A549 (cell line): ENCODE results near the gene STMN3. TPM values are rescaled to one million over a fixed set of nuclear protein-coding genes. Genes with fewer than 3 reads are reported as not detected.

ENCODE experiments used
- ATAC-seq, 2 experiments: fragments of 200-7000 bp in 1 of 2; fragments of >200 bp in 1 of 2; cut with Nextera tagmentation in 1 of 2; cut with Tn5 transposase in 1 of 2; 3 replicates each; pipeline versions ENCODE4 v1.8.0 to v1.9.1; 2018 to 2020; ENCODE audit warnings: mild to moderate bottlenecking in 1 of 2, moderate library complexity in 1 of 2
- CTCF ChIA-PET: fragments of 300-600 bp; sonication (Branson Sonifier 250); formaldehyde crosslinking; extraction: SDS; loops from one replicate; lab custom pipeline; 2021; ENCODE audit warnings: antibody characterized with exemption, inconsistent platforms; lab: Yijun Ruan, JAX
- POLR2A ChIA-PET: fragments of 350-600 bp; formaldehyde crosslinking; extraction: SDS; loops from one replicate; lab custom pipeline; 2021; ENCODE audit warnings: antibody characterized with exemption, inconsistent platforms; lab: Yijun Ruan, JAX
- DNase-seq, 2 experiments: peaks; one replicate each; pipeline versions ENCODE4 v3.0.0 to v3.0.0-alpha.2; 2011 to 2016; ENCODE audit warnings: low read depth in 1 of 2, low spot score in 1 of 2
- FAIRE-seq: peaks from 2 replicates; lab custom pipeline; 2011; peaks lifted over from hg19 to GRCh38; lab: Jason Lieb, UNC
- H3K27ac ChIP-seq, 2 experiments: fragments of >200 bp; sonication (Bioruptor Twin); formaldehyde crosslinking; 3 replicates each; pipeline ENCODE4 v1.5.1; 2016 to 2017
- H3K4me1 ChIP-seq: fragments of >200 bp; sonication (Bioruptor Twin); formaldehyde crosslinking; 3 replicates; pipeline ENCODE4 v1.6.1; 2016
- H3K4me2 ChIP-seq: fragments of >200 bp; sonication (Bioruptor Twin); formaldehyde crosslinking; 3 replicates; pipeline ENCODE4 v1.6.1; 2016
- H3K4me3 ChIP-seq: fragments of >200 bp; sonication (Bioruptor Twin); formaldehyde crosslinking; 3 replicates; pipeline ENCODE4 v1.5.1; 2016
- H3K9me3 ChIP-seq: fragments of >200 bp; sonication (Bioruptor Twin); formaldehyde crosslinking; 3 replicates; pipeline ENCODE4 v1.6.1; 2016
- CBX8 ChIP-seq: fragments of 200-600 bp; sonication (generic); IDR thresholded peaks from 2 replicates; pipeline ENCODE4 v1.6.1; 2016
- CEBPB ChIP-seq, 2 experiments: fragments of >200 bp in 1 of 2; sonication (Bioruptor Twin) in 1 of 2; formaldehyde crosslinking in 1 of 2; IDR thresholded peaks; 2 replicates each; pipeline ENCODE4 v1.6.1; 2012 to 2016
- ESRRA ChIP-seq: fragments of 150-350 bp; IDR thresholded peaks from 2 replicates; pipeline ENCODE4 v1.6.1; 2014; ENCODE audit warnings: mild to moderate bottlenecking, low read length, borderline replicate concordance
- FOSL2 ChIP-seq, 2 experiments: fragments of 450-650 bp in 1 of 2; fragments of >200 bp in 1 of 2; sonication (Bioruptor Twin) in 1 of 2; formaldehyde crosslinking; IDR thresholded peaks; 2 replicates each; pipeline versions ENCODE4 v1.5.0 to v1.6.1; 2016 to 2020; ENCODE audit warnings: mild to moderate bottlenecking in 1 of 2, moderate library complexity in 1 of 2
- GATA3 ChIP-seq: IDR thresholded peaks from 2 replicates; pipeline ENCODE4 v1.6.1; 2012; ENCODE audit warnings: borderline replicate concordance
- HDAC2 ChIP-seq: fragments of 200-600 bp; sonication (generic); IDR thresholded peaks from 2 replicates; pipeline ENCODE4 v1.6.1; 2016
- KDM5A ChIP-seq: fragments of 200-600 bp; sonication (generic); IDR thresholded peaks from 2 replicates; pipeline ENCODE4 v1.6.1; 2016; ENCODE audit warnings: antibody characterized with exemption, mild to moderate bottlenecking
- MAX ChIP-seq: IDR thresholded peaks from 2 replicates; pipeline ENCODE4 v1.6.1; 2012
- NFE2L2 ChIP-seq: fragments of 150-350 bp; conservative IDR thresholded peaks from 2 replicates; pipeline ENCODE4 v1.6.1; 2014; ENCODE audit warnings: low read length
- NR3C1 ChIP-seq: fragments of >200 bp; sonication (Bioruptor Twin); formaldehyde crosslinking; IDR thresholded peaks from 3 replicates; pipeline ENCODE4 v1.6.1; 2017
- PHF8 ChIP-seq: fragments of 200-600 bp; sonication (generic); IDR thresholded peaks from 2 replicates; pipeline ENCODE4 v1.6.1; 2016; ENCODE audit warnings: low read depth, mild to moderate bottlenecking, antibody characterized with exemption, moderate library complexity, borderline replicate concordance
- RAD21 ChIP-seq, 2 experiments: fragments of >200 bp in 1 of 2; sonication (Bioruptor Twin) in 1 of 2; formaldehyde crosslinking in 1 of 2; IDR thresholded peaks in 1 of 2; conservative IDR thresholded peaks in 1 of 2; 2 replicates in 1 of 2; 3 replicates in 1 of 2; pipeline ENCODE4 v1.6.1; 2012 to 2018; ENCODE audit warnings: inconsistent platforms in 1 of 2
- TFCP2L1 ChIP-seq: fragments of 250-450 bp; sonication (Bioruptor Pico); IDR thresholded peaks from 2 replicates; pipeline ENCODE4 v1.5.0; 2021; ENCODE audit warnings: mild to moderate bottlenecking
- TP53 ChIP-seq: fragments of 250-450 bp; sonication (Bioruptor Pico); IDR thresholded peaks from 2 replicates; pipeline ENCODE4 v1.5.0; 2021; ENCODE audit warnings: mild to moderate bottlenecking, moderate library complexity
- ZC3H11A ChIP-seq: fragments of 450-650 bp; IDR thresholded peaks from 2 replicates; pipeline ENCODE4 v1.6.1; 2014; ENCODE audit warnings: antibody characterized with exemption, mild to moderate bottlenecking
- ZSCAN20 ChIP-seq: fragments of 250-450 bp; sonication (Bioruptor Pico); IDR thresholded peaks from 2 replicates; pipeline ENCODE4 v1.8.0; 2022; ENCODE audit warnings: mild to moderate bottlenecking, moderate library complexity
- WGBS: methylation state at CpG from one replicate; pipeline ENCODE4 v1.1.6; 2017; ENCODE audit errors: missing lambda C conversion rate; 5-methylcytosine and 5-hydroxymethylcytosine counted together
- polyA plus RNA-seq, 4 experiments: library from polyadenylated mRNA; depleted of rRNA in 3 of 4; stranded (reverse); fragments of >200 nt; fragmentation: RNase III in 1 of 4; extraction: RNeasy Plus Mini Kit Qiagen cat#74134 plus additional on column Dnase treatment in 1 of 4; gene quantifications; 2 replicates in 3 of 4; 3 replicates in 1 of 4; pipeline ENCODE4 v1.2.3, GENCODE V29; 2011 to 2017
- TF ChIP-seq, protein P1 (sequence below): fragments of 150-350 bp; IDR thresholded peaks from 2 replicates; pipeline ENCODE4 v1.6.1; 2014; ENCODE audit warnings: low read depth, mild to moderate bottlenecking, low read length

STMN3 gene
- polyA plus RNA-seq, 2 of the 4 experiments (the other 2 are of a cell fraction), result 2.8 to 3.2 TPM

DNA sequence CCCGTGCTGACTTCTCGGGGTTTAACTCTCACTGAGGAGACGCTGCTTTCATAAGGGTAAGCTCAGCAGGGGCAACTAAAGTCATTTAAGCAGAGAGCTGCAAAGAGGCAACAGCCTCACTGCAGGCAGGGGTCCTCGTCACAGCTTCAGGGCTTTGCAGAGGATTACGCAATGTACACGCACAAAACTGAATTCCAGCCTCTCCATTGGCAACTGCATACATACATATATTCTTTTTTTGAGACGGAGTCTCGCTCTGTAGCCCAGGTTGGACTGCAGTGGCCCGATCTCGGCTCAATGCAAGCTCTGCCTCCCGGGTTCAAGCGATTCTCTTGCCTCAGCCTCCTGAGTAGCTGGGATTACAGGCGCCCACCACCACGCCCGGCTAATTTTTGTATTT, 28.7 kb downstream of the STMN3 start:
- DNase-seq, result peak in 1 of 2 experiments; percentile 40
- no peak for FAIRE-seq
- no peak for ATAC-seq
- no peaks in the 10 kb centered on the region for H3K9me3 ChIP-seq
- no peak overlapping the region for H3K27ac ChIP-seq
- H3K4me2 ChIP-seq, result no peak overlapping the region
- H3K4me1 ChIP-seq, result peaks cover 9% of the 10 kb centered on the region
- no peak for TF ChIP-seq MAX
- no peak for TF ChIP-seq RAD21 (conservative IDR thresholded peaks at IDR 0.05 in 1 of 2, IDR thresholded peaks at IDR 0.05 in 1 of 2)
- no peak for TF ChIP-seq HDAC2
- TF ChIP-seq CBX8, result no peak
- peak; percentile 73 to 92; a peak in 3 of 4 replicates for TF ChIP-seq CEBPB (IDR thresholded peaks at IDR 0.05)
- CTCF ChIA-PET, result interaction anchor here (0.6 to 5.4 kb wide), 6 partner anchors 9 to 349 kb away, joined by 3 to 23 read pairs (median 4); partner anchors contain the start of genes ARFRP1, PTK6 and ZGPAT
- H3K4me3 ChIP-seq, result no peak overlapping the region
- POLR2A ChIA-PET, result no interaction called here
- whole genome bisulfite sequencing, result 94% methylated on average over 15 of the region's 15 CpGs

DNA sequence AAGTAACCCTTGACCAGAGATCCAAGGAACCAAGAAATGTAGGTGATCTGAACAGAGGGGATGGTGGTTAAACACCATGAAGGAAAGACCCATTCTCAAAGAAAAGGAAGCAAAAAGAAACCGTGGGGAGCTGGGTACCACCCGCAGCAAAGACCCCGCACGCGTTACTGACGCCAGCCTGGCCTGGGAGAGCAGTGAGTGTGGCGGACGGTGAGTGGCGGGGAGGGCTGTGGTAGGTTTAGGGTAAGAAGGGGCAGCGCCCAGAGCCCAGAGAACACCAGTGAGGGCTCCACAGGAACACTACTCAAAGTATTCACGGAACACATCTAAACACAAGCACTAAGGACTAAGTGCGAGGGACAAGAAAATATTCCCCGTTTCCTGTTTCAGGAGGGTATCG, 30.5 kb downstream of the STMN3 start:
- FAIRE-seq (no peak), ATAC-seq (no peak), DNase-seq (no peak)
- ChIA-PET CTCF (interaction anchor here (5.4 kb wide), 1 partner anchor 85 kb away, joined by 23 read pairs; the partner anchor contains the start of gene PTK6), POLR2A (no interaction called here)
- Histone ChIP-seq H3K9me3 (no peaks in the 10 kb centered on the region), H3K4me2 (no peak overlapping the region), H3K27ac (no peak overlapping the region), H3K4me1 (peaks cover 4% of the 10 kb centered on the region; the same call in 2 of the 3 replicates), H3K4me3 (no peak overlapping the region)
- TF ChIP-seq PHF8, result no peak
- TF ChIP-seq MAX, result no peak
- TF ChIP-seq NR3C1, result no peak
- TF ChIP-seq, protein P1, sequence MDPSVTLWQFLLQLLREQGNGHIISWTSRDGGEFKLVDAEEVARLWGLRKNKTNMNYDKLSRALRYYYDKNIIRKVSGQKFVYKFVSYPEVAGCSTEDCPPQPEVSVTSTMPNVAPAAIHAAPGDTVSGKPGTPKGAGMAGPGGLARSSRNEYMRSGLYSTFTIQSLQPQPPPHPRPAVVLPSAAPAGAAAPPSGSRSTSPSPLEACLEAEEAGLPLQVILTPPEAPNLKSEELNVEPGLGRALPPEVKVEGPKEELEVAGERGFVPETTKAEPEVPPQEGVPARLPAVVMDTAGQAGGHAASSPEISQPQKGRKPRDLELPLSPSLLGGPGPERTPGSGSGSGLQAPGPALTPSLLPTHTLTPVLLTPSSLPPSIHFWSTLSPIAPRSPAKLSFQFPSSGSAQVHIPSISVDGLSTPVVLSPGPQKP, result no peak
- no peak for TF ChIP-seq CEBPB (IDR thresholded peaks at IDR 0.05)
- no peak for TF ChIP-seq TFCP2L1
- TF ChIP-seq FOSL2 (IDR thresholded peaks at IDR 0.05), result no peak
- TF ChIP-seq FOSL2 (CRISPR knock-in tag; IDR thresholded peaks at IDR 0.05), result no peak
- WGBS, result 94% methylated on average over 14 of the region's 14 CpGs

DNA sequence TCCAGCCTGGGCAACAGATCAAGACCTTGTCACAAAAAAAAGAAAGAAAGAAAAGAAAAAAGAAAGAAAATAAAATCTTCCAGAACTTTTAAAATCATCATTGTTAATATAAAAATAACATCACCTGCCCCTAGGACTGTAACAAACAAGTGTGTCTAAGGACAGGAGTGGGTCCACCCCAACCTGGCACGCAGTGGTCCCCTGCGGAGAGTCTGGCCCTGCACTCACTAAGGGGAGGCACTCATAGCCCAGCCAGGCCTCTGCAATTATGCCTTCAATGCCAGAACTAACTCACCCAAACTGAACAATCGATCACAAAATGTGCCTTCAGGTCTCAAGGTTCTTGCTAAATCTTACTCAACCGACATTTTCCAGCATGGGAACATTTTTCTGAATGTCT, 31.1 kb downstream of the STMN3 start:
- ChIA-PET POLR2A (no interaction called here), CTCF (interaction anchor here (5.4 kb wide), 1 partner anchor 84 kb away, joined by 23 read pairs; the partner anchor contains the start of gene PTK6)
- H3K9me3 ChIP-seq, result no peaks in the 10 kb centered on the region
- H3K27ac ChIP-seq, result no peak overlapping the region
- DNase-seq (no peak), FAIRE-seq (no peak), ATAC-seq (no peak)
- WGBS, result 91% methylated on average over 4 of the region's 4 CpGs
- no peak for TF ChIP-seq CEBPB (IDR thresholded peaks at IDR 0.05)
- TF ChIP-seq TP53 (CRISPR knock-in tag), result no peak
- TF ChIP-seq ESRRA, result no peak
- no peak for TF ChIP-seq HDAC2
- no peak for TF ChIP-seq NFE2L2
- no peak for TF ChIP-seq KDM5A
- no peak for TF ChIP-seq GATA3
- no peak for TF ChIP-seq ZSCAN20 (CRISPR knock-in tag)
- TF ChIP-seq, protein P1, result no peak
- no peak for TF ChIP-seq ZC3H11A
- no peak overlapping the region for H3K4me2 ChIP-seq
- H3K4me1 ChIP-seq, result peaks cover 4% of the 10 kb centered on the region; the same call in 2 of the 3 replicates
- H3K4me3 ChIP-seq, result no peak overlapping the region
